HepG2 (cell line): ENCODE data around the gene VPS13C. TPM values are rescaled to one million over a fixed set of nuclear protein-coding genes. Genes with fewer than 3 reads are reported as not detected.
A peak's percentile ranks its signal among the peaks of the same experiment; 100 is the strongest.

Experiments
- CEBPG ChIP-seq: IDR thresholded peaks from 2 replicates; pipeline ENCODE4 v1.6.1; 2016
- E2F2 ChIP-seq: sonication (generic); formaldehyde crosslinking; IDR thresholded peaks from 2 replicates; pipeline ENCODE4 v1.4.0; 2020; ENCODE audit warnings: missing genetic modification reagents, borderline replicate concordance
- GPBP1L1 ChIP-seq: sonication (generic); formaldehyde crosslinking; IDR thresholded peaks from 2 replicates; pipeline ENCODE4 v1.5.0; 2020; ENCODE audit warnings: mild to moderate bottlenecking, missing genetic modification reagents
- MLXIP ChIP-seq: sonication (generic); formaldehyde crosslinking; IDR thresholded peaks from 2 replicates; pipeline ENCODE4 v1.9.0; 2021; ENCODE audit warnings: missing genetic modification reagents, borderline replicate concordance
- MXI1 ChIP-seq: IDR thresholded peaks from 3 replicates; pipeline ENCODE4 v1.6.1; 2012; ENCODE audit warnings: low read depth, low read length, inconsistent platforms, borderline replicate concordance
- TBX2 ChIP-seq: sonication (generic); formaldehyde crosslinking; IDR thresholded peaks from 2 replicates; pipeline ENCODE4 v1.5.0; 2020; ENCODE audit warnings: missing genetic modification reagents, mild to moderate bottlenecking, borderline replicate concordance
- UBTF ChIP-seq: sonication (generic); formaldehyde crosslinking; IDR thresholded peaks from 2 replicates; pipeline ENCODE4 v1.4.0; 2020; ENCODE audit warnings: mild to moderate bottlenecking, missing genetic modification reagents
- ZBTB20 ChIP-seq: sonication (generic); formaldehyde crosslinking; IDR thresholded peaks from 2 replicates; pipeline ENCODE4 v1.8.1; 2023; ENCODE audit warnings: missing genetic modification reagents, low read depth, mild to moderate bottlenecking, borderline replicate concordance
- ZNF253 ChIP-seq: sonication (generic); formaldehyde crosslinking; IDR thresholded peaks from 2 replicates; pipeline ENCODE4 v1.8.0; 2022; ENCODE audit warnings: mild to moderate bottlenecking, missing genetic modification reagents, borderline replicate concordance
- ZNF646 ChIP-seq: sonication (generic); formaldehyde crosslinking; IDR thresholded peaks from 2 replicates; pipeline ENCODE4 v1.9.0; 2021; ENCODE audit warnings: mild to moderate bottlenecking, missing genetic modification reagents
- ZNF724P ChIP-seq: sonication (generic); formaldehyde crosslinking; IDR thresholded peaks from 2 replicates; pipeline ENCODE4 v1.8.0; 2022; ENCODE audit warnings: missing genetic modification reagents, borderline replicate concordance
- polyA plus RNA-seq, 8 experiments: library from polyadenylated mRNA; depleted of rRNA in 3 of 8; stranded (reverse) in 7 of 8; unstranded in 1 of 8; fragments of >200 nt; fragmentation: Illumina TruSeq in 4 of 8; extraction: Trizol in 4 of 8; gene quantifications; 2 replicates each; pipeline versions ENCODE4 v1.2.1 to v1.2.3, GENCODE V29; 2011 to 2016; ENCODE audit warnings: low read depth in 4 of 8, missing spikeins in 1 of 8, mixed read lengths in 1 of 8; ENCODE audit not compliant: insufficient read depth in 1 of 8
- total RNA-seq, 5 experiments: library from RNA; depleted of rRNA; stranded (reverse); fragments of >200 nt; fragmentation: Illumina TruSeq; extraction: Trizol; gene quantifications; 2 replicates each; pipeline ENCODE4 v1.2.3, GENCODE V29; 2016; ENCODE audit warnings: low read depth in 1 of 5

VPS13C gene
- total and polyA plus RNA-seq, 2 of the 13 experiments (the other 11 are each of a cell fraction or from before 2014, with no cell fraction given): 10.9 to 26.8 TPM

- TF ChIP-seq UBTF (CRISPR knock-in tag): peak; percentile 63
- no peak for TF ChIP-seq TBX2 (CRISPR knock-in tag)
- no peak for TF ChIP-seq ZNF646 (CRISPR knock-in tag)
- TF ChIP-seq CEBPG (CRISPR knock-in tag): no peak
- no peak for TF ChIP-seq ZNF724P (CRISPR knock-in tag)
- no peak for TF ChIP-seq GPBP1L1 (CRISPR knock-in tag)
- TF ChIP-seq E2F2 (CRISPR knock-in tag): peak; percentile 46; the same call in 1 of the 2 replicates
- peak; percentile 41; the same call in 1 of the 2 replicates for TF ChIP-seq ZBTB20
- peak; percentile 38; the same call in 1 of the 2 replicates for TF ChIP-seq ZNF253 (CRISPR knock-in tag)
- peak; percentile 95 for TF ChIP-seq MXI1
- TF ChIP-seq MLXIP (CRISPR knock-in tag): no peak
Measured at GRCh38 chr15:62066663-62067447, 6.6 kb upstream of the VPS13C start, which contains the start of gene C2CD4A (continued).
